ENCODE measurements around the gene PIK3CA.

PIK3CA gene

GRCh38 chr3:179244878-179245277 is 96.7 kb downstream of the PIK3CA start:
- no peak for DNase-seq
- Histone ChIP-seq H3K4me3 (ENCODE audit: low read length) (no peak overlapping the region), H4K20me1 (ENCODE audit: insufficient read depth, low read length) (no peaks in the 10 kb centered on the region), H3K27me3 (replicated peaks; ENCODE audit: insufficient read depth, low read length) (no peaks in the 10 kb centered on the region), H3K9me2 (replicated peaks; ENCODE audit: insufficient read depth, low read length) (no peaks in the 10 kb centered on the region), H3K36me3 (replicated peaks; ENCODE audit: insufficient read depth, low read length) (no peaks in the 10 kb centered on the region), H3K4me2 (ENCODE audit: low read depth, low read length) (no peak overlapping the region), H3K79me2 (ENCODE audit: low read length) (no peaks in the 10 kb centered on the region), H3K4me1 (ENCODE audit: low read length) (no peaks in the 10 kb centered on the region), H2AFZ (ENCODE audit: low read length) (no peak overlapping the region), H3K9me3 (replicated peaks; ENCODE audit: insufficient read depth, low read length) (no peaks in the 10 kb centered on the region), H3K27ac (ENCODE audit: low read length) (no peak overlapping the region), H3F3A (ENCODE audit: insufficient read depth, low read length) (no peaks in the 10 kb centered on the region), H3K9ac (ENCODE audit: low read length) (no peak overlapping the region)
- TF ChIP-seq, protein P1, sequence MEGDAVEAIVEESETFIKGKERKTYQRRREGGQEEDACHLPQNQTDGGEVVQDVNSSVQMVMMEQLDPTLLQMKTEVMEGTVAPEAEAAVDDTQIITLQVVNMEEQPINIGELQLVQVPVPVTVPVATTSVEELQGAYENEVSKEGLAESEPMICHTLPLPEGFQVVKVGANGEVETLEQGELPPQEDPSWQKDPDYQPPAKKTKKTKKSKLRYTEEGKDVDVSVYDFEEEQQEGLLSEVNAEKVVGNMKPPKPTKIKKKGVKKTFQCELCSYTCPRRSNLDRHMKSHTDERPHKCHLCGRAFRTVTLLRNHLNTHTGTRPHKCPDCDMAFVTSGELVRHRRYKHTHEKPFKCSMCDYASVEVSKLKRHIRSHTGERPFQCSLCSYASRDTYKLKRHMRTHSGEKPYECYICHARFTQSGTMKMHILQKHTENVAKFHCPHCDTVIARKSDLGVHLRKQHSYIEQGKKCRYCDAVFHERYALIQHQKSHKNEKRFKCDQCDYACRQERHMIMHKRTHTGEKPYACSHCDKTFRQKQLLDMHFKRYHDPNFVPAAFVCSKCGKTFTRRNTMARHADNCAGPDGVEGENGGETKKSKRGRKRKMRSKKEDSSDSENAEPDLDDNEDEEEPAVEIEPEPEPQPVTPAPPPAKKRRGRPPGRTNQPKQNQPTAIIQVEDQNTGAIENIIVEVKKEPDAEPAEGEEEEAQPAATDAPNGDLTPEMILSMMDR (IDR thresholded peaks at IDR 0.05; ENCODE audit: low read length) = no peak
- no peak for TF ChIP-seq EZH2phosphoT487 (IDR thresholded peaks at IDR 0.05; ENCODE audit: low read length)

GRCh38 chr3:179247289-179248015 is 99.3 kb downstream of the PIK3CA start:
- H3K79me2 ChIP-seq (ENCODE audit: low read length) = no peaks in the 10 kb centered on the region
- H3F3A ChIP-seq (ENCODE audit: insufficient read depth, low read length) = no peaks in the 10 kb centered on the region
- H3K36me3 ChIP-seq (replicated peaks; ENCODE audit: insufficient read depth, low read length) = no peaks in the 10 kb centered on the region
- no peak overlapping the region for H3K9ac ChIP-seq (ENCODE audit: low read length)
- H3K27ac ChIP-seq (ENCODE audit: low read length) = no peak overlapping the region
- H3K4me2 ChIP-seq (ENCODE audit: low read depth, low read length) = no peak overlapping the region
- no peak overlapping the region for H3K4me3 ChIP-seq (ENCODE audit: low read length)
- no peak overlapping the region for H2AFZ ChIP-seq (ENCODE audit: low read length)
- no peaks in the 10 kb centered on the region for H3K9me2 ChIP-seq (replicated peaks; ENCODE audit: insufficient read depth, low read length)
- no peaks in the 10 kb centered on the region for H3K9me3 ChIP-seq (replicated peaks; ENCODE audit: insufficient read depth, low read length)
- H4K20me1 ChIP-seq (ENCODE audit: insufficient read depth, low read length) = no peaks in the 10 kb centered on the region
- H3K4me1 ChIP-seq (ENCODE audit: low read length) = no peaks in the 10 kb centered on the region
- no peak for DNase-seq
- no peaks in the 10 kb centered on the region for H3K27me3 ChIP-seq (replicated peaks; ENCODE audit: insufficient read depth, low read length)
- TF ChIP-seq EZH2 (optimal IDR thresholded peaks at IDR 0.05; ENCODE audit: low read depth, low read length) = no peak
- TF ChIP-seq EZH2phosphoT487 (IDR thresholded peaks at IDR 0.05; ENCODE audit: low read length) = no peak
- TF ChIP-seq, protein P1 (IDR thresholded peaks at IDR 0.05; ENCODE audit: low read length) = no peak

DNA sequence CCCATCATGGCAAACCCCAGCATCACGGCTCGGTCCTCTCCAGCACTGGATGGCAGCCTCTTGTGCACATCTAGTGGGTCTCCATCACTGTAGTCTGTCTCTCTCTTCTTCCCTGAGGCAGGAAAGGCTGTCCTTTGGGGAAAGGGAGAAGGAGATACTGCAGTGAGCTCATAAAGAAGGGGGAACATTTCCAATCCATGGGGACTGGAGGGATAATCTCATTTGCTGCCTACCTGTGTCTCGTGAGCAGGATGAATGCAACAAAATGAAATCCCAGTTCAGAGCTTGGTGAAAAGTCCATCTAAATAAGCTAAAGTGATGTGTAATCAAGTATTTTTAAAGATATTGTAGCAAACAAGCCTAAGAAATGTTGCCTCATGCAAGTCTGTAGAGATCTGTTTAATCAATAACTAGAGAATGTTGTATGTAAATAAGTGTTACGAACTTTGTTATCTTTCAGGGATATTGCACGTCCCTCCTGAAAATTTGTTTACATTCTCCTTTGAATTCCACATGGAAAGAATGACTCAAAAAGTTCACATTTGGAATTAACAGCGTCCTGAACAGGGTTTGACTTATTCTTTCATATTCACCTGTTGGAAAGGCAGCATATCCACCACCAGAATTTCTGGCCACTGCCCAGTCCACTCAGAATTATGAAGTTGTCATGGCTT is 102.8 kb downstream of the PIK3CA start, which contains the start of gene KCNMB3:
Gene KCNMB3 (minus strand): TSS at position 312 of the 674 bp plus-strand sequence. CDS start 124 bp downstream, at position 188.
- no peak within 1 kb of the TSS for H3K9ac ChIP-seq (ENCODE audit: low read length)
- no peaks in the 10 kb centered on the region for H4K20me1 ChIP-seq (ENCODE audit: insufficient read depth, low read length)
- DNase-seq = no peak
- H3K27ac ChIP-seq (ENCODE audit: low read length) = no peak within 1 kb of the TSS
- no peaks in the 10 kb centered on the region for H3K79me2 ChIP-seq (ENCODE audit: low read length)
- no peaks in the 10 kb centered on the region for H3K4me1 ChIP-seq (ENCODE audit: low read length)
- H3K4me3 ChIP-seq (ENCODE audit: low read length) = no peak within 1 kb of the TSS
- H3K9me3 ChIP-seq (replicated peaks; ENCODE audit: insufficient read depth, low read length) = no peaks in the 10 kb centered on the region
- H3K9me2 ChIP-seq (replicated peaks; ENCODE audit: insufficient read depth, low read length) = no peaks in the 10 kb centered on the region
- H2AFZ ChIP-seq (ENCODE audit: low read length) = no peak within 1 kb of the TSS
- H3K36me3 ChIP-seq (replicated peaks; ENCODE audit: insufficient read depth, low read length) = no peaks in the 10 kb centered on the region
- H3K4me2 ChIP-seq (ENCODE audit: low read depth, low read length) = no peak within 1 kb of the TSS
- TF ChIP-seq, protein P1 (IDR thresholded peaks at IDR 0.05; ENCODE audit: low read length) = no peak
- TF ChIP-seq EZH2phosphoT487 (IDR thresholded peaks at IDR 0.05; ENCODE audit: low read length) (no peak), EZH2 (optimal IDR thresholded peaks at IDR 0.05; ENCODE audit: low read depth, low read length) (no peak)
- H3F3A ChIP-seq (ENCODE audit: insufficient read depth, low read length) = no peaks in the 10 kb centered on the region
- no peaks in the 10 kb centered on the region for H3K27me3 ChIP-seq (replicated peaks; ENCODE audit: insufficient read depth, low read length)
